K562 (cell line): Measurements from ENCODE around the gene LYAR. TPM values are rescaled to one million over a fixed set of nuclear protein-coding genes. Genes with fewer than 3 reads are reported as not detected.

Experiments used
- ARID2 ChIP-seq: fragments of 450-650 bp; IDR thresholded peaks from 2 replicates; pipeline ENCODE4 v1.6.1; 2017; ENCODE audit warnings: antibody characterized with exemption, mild to moderate bottlenecking
- CHD2 ChIP-seq: IDR thresholded peaks from 2 replicates; pipeline ENCODE4 v1.6.1; 2011; ENCODE audit warnings: low read depth, low read length
- E2F4 ChIP-seq: sonication (generic); formaldehyde crosslinking; IDR thresholded peaks from 2 replicates; pipeline ENCODE4 v1.8.0; 2022; ENCODE audit warnings: mild to moderate bottlenecking, low read depth, missing genetic modification reagents
- EP400 ChIP-seq: fragments of 450-650 bp; IDR thresholded peaks from 2 replicates; pipeline ENCODE4 v1.6.1; 2017; ENCODE audit warnings: antibody characterized with exemption, mild to moderate bottlenecking, moderate library complexity
- GATAD2B ChIP-seq: fragments of 450-650 bp; IDR thresholded peaks from 2 replicates; pipeline ENCODE4 v1.6.1; 2017; ENCODE audit warnings: mild to moderate bottlenecking, borderline replicate concordance
- HNRNPLL ChIP-seq: fragments of 200-400 bp; formaldehyde crosslinking; IDR thresholded peaks from 2 replicates; pipeline ENCODE4 v1.6.1; 2017; ENCODE audit warnings: low read length, low read depth, mild to moderate bottlenecking; ENCODE audit not compliant: poor library complexity, severe bottlenecking
- MTA1 ChIP-seq: fragments of 450-650 bp; IDR thresholded peaks from 2 replicates; pipeline ENCODE4 v1.6.1; 2017; ENCODE audit warnings: borderline replicate concordance
- NFRKB ChIP-seq: fragments of 450-650 bp; IDR thresholded peaks from 2 replicates; pipeline ENCODE4 v1.6.1; 2016; ENCODE audit warnings: low read depth
- NR1H2 ChIP-seq: sonication (generic); formaldehyde crosslinking; IDR thresholded peaks from 2 replicates; pipeline ENCODE4 v1.4.0; 2020; ENCODE audit warnings: mild to moderate bottlenecking, missing genetic modification reagents
- POU5F1 ChIP-seq: fragments of 150-350 bp; IDR thresholded peaks from 2 replicates; pipeline ENCODE4 v1.6.1; 2014; ENCODE audit warnings: borderline replicate concordance, low read length, low read depth, mild to moderate bottlenecking; ENCODE audit not compliant: partially characterized antibody
- TFAM ChIP-seq: fragments of 250-450 bp; sonication (Bioruptor Pico); conservative IDR thresholded peaks from 2 replicates; pipeline ENCODE4 v1.5.0; 2021; ENCODE audit warnings: mild to moderate bottlenecking, moderate library complexity
- ZBED1 ChIP-seq: IDR thresholded peaks from 2 replicates; pipeline ENCODE4 v1.6.1; 2014
- ZBTB40 ChIP-seq, 2 experiments: fragments of 450-650 bp in 1 of 2; sonication (generic) in 1 of 2; formaldehyde crosslinking in 1 of 2; IDR thresholded peaks; 2 replicates each; pipeline versions ENCODE4 v1.7.1 to v1.9.0; 2016 to 2022; ENCODE audit warnings: inconsistent platforms in 1 of 2, mild to moderate bottlenecking in 1 of 2, missing genetic modification reagents in 1 of 2
- ZKSCAN1 ChIP-seq: fragments of 150-350 bp; IDR thresholded peaks from 2 replicates; pipeline ENCODE4 v1.6.1; 2016; ENCODE audit warnings: low read depth, low read length
- ZNF124 ChIP-seq: sonication (generic); formaldehyde crosslinking; IDR thresholded peaks from 2 replicates; pipeline ENCODE4 v1.8.1; 2022; ENCODE audit warnings: missing genetic modification reagents
- ZNF165 ChIP-seq: fragments of 250-450 bp; sonication (Bioruptor Pico); IDR thresholded peaks from 2 replicates; pipeline ENCODE4 v1.4.0; 2020; ENCODE audit warnings: borderline replicate concordance
- ZNF175 ChIP-seq: fragments of 200-800 bp; sonication (Bioruptor generic); IDR thresholded peaks from 2 replicates; pipeline ENCODE4 v1.6.1; 2016; ENCODE audit warnings: low read depth, mild to moderate bottlenecking, missing genetic modification characterization, missing compliant biosample characterization
- ZNF197 ChIP-seq: fragments of 200-800 bp; sonication (Bioruptor generic); IDR thresholded peaks from 2 replicates; pipeline ENCODE4 v1.6.1; 2016; ENCODE audit warnings: low read depth, missing genetic modification characterization, missing compliant biosample characterization
- ZNF239 ChIP-seq: fragments of 250-450 bp; sonication (Bioruptor Pico); IDR thresholded peaks from 2 replicates; pipeline ENCODE4 v1.4.0; 2020; ENCODE audit warnings: mild to moderate bottlenecking
- polyA plus RNA-seq, 8 experiments: library from polyadenylated mRNA; depleted of rRNA in 4 of 8; stranded (reverse) in 5 of 8; unstranded in 3 of 8; fragments of >200 nt; fragmentation: Nextera tagmentation in 2 of 8; fragmentation: Illumina TruSeq in 1 of 8; extraction: Ambion mirVana in 2 of 8; extraction: Trizol in 1 of 8; gene quantifications; 2 replicates each; pipeline versions ENCODE4 v1.2.1 to v1.2.3, GENCODE V29; 2011 to 2014; ENCODE audit warnings: inconsistent platforms in 1 of 8, missing spikeins in 1 of 8
- total RNA-seq, 7 experiments: library from RNA; depleted of rRNA in 6 of 7; stranded (reverse); fragments of >200 nt in 6 of 7; fragmentation: Illumina TruSeq in 2 of 7; extraction: Trizol in 2 of 7; gene quantifications; 2 replicates each; pipeline versions ENCODE4 v1.2.1 to v1.2.3, GENCODE V29; 2011 to 2021; ENCODE audit warnings: low replicate concordance in 1 of 7

The LYAR gene
- total and polyA plus RNA-seq, 9 of the 15 experiments (the other 6 are each of a cell fraction or from before 2014, with no cell fraction given): 28.3 to 172 (median 127) TPM

GRCh38 chr4:4248029-4248884 is 41.7 kb downstream of the LYAR start, which contains the start of gene TMEM128 (continued):
- TF ChIP-seq MTA1 (peak; percentile 95), ARID2 (no peak), EP400 (peak; percentile 87), CHD2 (no peak), ZBED1 (no peak), ZNF239 (CRISPR knock-in tag) (no peak), ZKSCAN1 (peak; percentile 26; the same call in 1 of the 2 replicates), E2F4 (CRISPR knock-in tag) (no peak), NR1H2 (CRISPR knock-in tag) (no peak), POU5F1 (peak; percentile 18), ZBTB40 (IDR thresholded peaks at IDR 0.05) (peak; percentile 98), ZBTB40 (CRISPR knock-in tag; IDR thresholded peaks at IDR 0.05) (no peak), ZNF175 (CRISPR knock-in tag) (0 out of 2 replicates have a peak, but pooled peaks have one; percentile 47), NFRKB (peak; percentile 92), TFAM (CRISPR knock-in tag) (no peak), HNRNPLL (peak; percentile 58), GATAD2B (no peak), ZNF165 (CRISPR knock-in tag) (no peak), ZNF124 (no peak), ZNF197 (CRISPR knock-in tag) (peak; percentile 51; the same call in 1 of the 2 replicates)
